HepG2 (cell line): ENCODE measurements around the gene KIF1C. TPM values are rescaled to one million over a fixed set of nuclear protein-coding genes. Genes with fewer than 3 reads are reported as not detected.

ENCODE experiments used
- EHMT2 ChIP-seq: fragments of 200-600 bp; sonication (generic); IDR thresholded peaks from 2 replicates; pipeline ENCODE4 v1.7.0; 2017; ENCODE audit warnings: antibody characterized with exemption, low read depth, low read length, borderline replicate concordance
- ETV5 ChIP-seq: IDR thresholded peaks from 2 replicates; pipeline ENCODE4 v1.6.1; 2018; ENCODE audit warnings: missing biosample characterization, missing genetic modification reagents, inconsistent platforms, borderline replicate concordance
- FOXA3 ChIP-seq: IDR thresholded peaks from 2 replicates; pipeline ENCODE4 v1.6.1; 2016; ENCODE audit warnings: missing genetic modification reagents, missing compliant biosample characterization
- GTF3A ChIP-seq: sonication (generic); formaldehyde crosslinking; conservative IDR thresholded peaks from 2 replicates; pipeline ENCODE4 v1.4.0; 2020; ENCODE audit warnings: mild to moderate bottlenecking, missing genetic modification reagents
- HNF4A ChIP-seq: sonication (generic); formaldehyde crosslinking; IDR thresholded peaks from 2 replicates; pipeline ENCODE4 v1.4.0; 2020; ENCODE audit warnings: missing genetic modification reagents
- MAFG ChIP-seq: sonication (generic); formaldehyde crosslinking; IDR thresholded peaks from 2 replicates; pipeline ENCODE4 v1.5.1; 2020; ENCODE audit warnings: mild to moderate bottlenecking, missing genetic modification reagents
- MEF2D ChIP-seq: sonication (generic); formaldehyde crosslinking; IDR thresholded peaks from 2 replicates; pipeline ENCODE4 v1.5.1; 2020; ENCODE audit warnings: mild to moderate bottlenecking, missing genetic modification reagents
- NRL ChIP-seq: sonication (generic); formaldehyde crosslinking; IDR thresholded peaks from 2 replicates; pipeline ENCODE4 v1.5.0; 2020; ENCODE audit warnings: missing genetic modification reagents, mild to moderate bottlenecking, moderate library complexity, borderline replicate concordance
- PHF8 ChIP-seq: sonication (generic); formaldehyde crosslinking; IDR thresholded peaks from 2 replicates; pipeline ENCODE4 v1.5.0; 2020; ENCODE audit warnings: missing genetic modification reagents
- RBM22 ChIP-seq: fragments of 200-400 bp; formaldehyde crosslinking; optimal IDR thresholded peaks from 2 replicates; pipeline ENCODE3; 2017; ENCODE audit warnings: mild to moderate bottlenecking, low read length, moderate library complexity
- RCOR2 ChIP-seq: IDR thresholded peaks from 2 replicates; pipeline ENCODE4 v1.6.1; 2016; ENCODE audit warnings: missing biosample characterization, missing genetic modification reagents
- RFXAP ChIP-seq: sonication (generic); formaldehyde crosslinking; IDR thresholded peaks from 2 replicates; pipeline ENCODE4 v1.4.0; 2020; ENCODE audit warnings: missing genetic modification reagents, borderline replicate concordance
- SMC3 ChIP-seq: IDR thresholded peaks from 2 replicates; pipeline ENCODE4 v1.6.1; 2011; ENCODE audit warnings: low read length, improper control_type of control experiment
- SP5 ChIP-seq: IDR thresholded peaks from 2 replicates; pipeline ENCODE4 v1.6.1; 2016; ENCODE audit warnings: low read depth, borderline replicate concordance
- ZBTB42 ChIP-seq: sonication (generic); formaldehyde crosslinking; IDR thresholded peaks from 2 replicates; pipeline ENCODE4 v1.5.0; 2020; ENCODE audit warnings: mild to moderate bottlenecking, missing genetic modification reagents
- ZBTB43 ChIP-seq: sonication (generic); formaldehyde crosslinking; conservative IDR thresholded peaks from 2 replicates; pipeline ENCODE4 v1.4.0; 2020; ENCODE audit warnings: missing genetic modification reagents
- ZC3H4 ChIP-seq: sonication (generic); formaldehyde crosslinking; IDR thresholded peaks from 2 replicates; pipeline ENCODE4 v1.4.0; 2020; ENCODE audit warnings: missing genetic modification reagents, borderline replicate concordance
- ZFP36 ChIP-seq: fragments of 150-350 bp; IDR thresholded peaks from 2 replicates; pipeline ENCODE4 v1.6.1; 2018; ENCODE audit warnings: borderline replicate concordance, low read length, low read depth; ENCODE audit not compliant: partially characterized antibody
- ZFYVE20 ChIP-seq: sonication (generic); formaldehyde crosslinking; IDR thresholded peaks from 2 replicates; pipeline ENCODE4 v1.8.0; 2023; ENCODE audit warnings: low read depth, mild to moderate bottlenecking, moderate library complexity, missing genetic modification reagents, borderline replicate concordance
- ZKSCAN5 ChIP-seq: sonication (generic); formaldehyde crosslinking; IDR thresholded peaks from 2 replicates; pipeline ENCODE4 v1.5.1; 2020; ENCODE audit warnings: mild to moderate bottlenecking, missing genetic modification reagents
- ZNF160 ChIP-seq: sonication (generic); formaldehyde crosslinking; IDR thresholded peaks from 2 replicates; pipeline ENCODE4 v1.8.0; 2022; ENCODE audit warnings: mild to moderate bottlenecking, inconsistent platforms, missing genetic modification reagents
- ZNF225 ChIP-seq: sonication (generic); formaldehyde crosslinking; IDR thresholded peaks from 2 replicates; pipeline ENCODE4 v1.4.0; 2020; ENCODE audit warnings: mild to moderate bottlenecking, missing genetic modification reagents
- ZNF230 ChIP-seq: sonication (generic); formaldehyde crosslinking; IDR thresholded peaks from 2 replicates; pipeline ENCODE4 v1.4.0; 2020; ENCODE audit warnings: mild to moderate bottlenecking, missing genetic modification reagents
- ZNF33A ChIP-seq: sonication (generic); formaldehyde crosslinking; IDR thresholded peaks from 2 replicates; pipeline ENCODE4 v1.5.1; 2020; ENCODE audit warnings: missing genetic modification reagents, mild to moderate bottlenecking, moderate library complexity, borderline replicate concordance
- ZNF362 ChIP-seq: sonication (generic); formaldehyde crosslinking; IDR thresholded peaks from 2 replicates; pipeline ENCODE4 v1.4.0; 2020; ENCODE audit warnings: missing genetic modification reagents, mild to moderate bottlenecking, borderline replicate concordance
- ZNF652 ChIP-seq: IDR thresholded peaks from 2 replicates; pipeline ENCODE4 v1.6.1; 2016; ENCODE audit warnings: low read depth, borderline replicate concordance
- ZNF678 ChIP-seq: sonication (generic); formaldehyde crosslinking; IDR thresholded peaks from 2 replicates; pipeline ENCODE4 v1.4.0; 2020; ENCODE audit warnings: mild to moderate bottlenecking, missing genetic modification reagents
- ZNF772 ChIP-seq: sonication (generic); formaldehyde crosslinking; IDR thresholded peaks from 2 replicates; pipeline ENCODE4 v1.5.0; 2020; ENCODE audit warnings: mild to moderate bottlenecking, missing genetic modification reagents
- ZNF788 ChIP-seq: sonication (generic); formaldehyde crosslinking; IDR thresholded peaks from 2 replicates; pipeline ENCODE4 v1.5.0; 2020; ENCODE audit warnings: mild to moderate bottlenecking, missing genetic modification reagents, borderline replicate concordance
- polyA plus RNA-seq, 8 experiments: library from polyadenylated mRNA; depleted of rRNA in 3 of 8; stranded (reverse) in 7 of 8; unstranded in 1 of 8; fragments of >200 nt; fragmentation: Illumina TruSeq in 4 of 8; extraction: Trizol in 4 of 8; gene quantifications; 2 replicates each; pipeline versions ENCODE4 v1.2.1 to v1.2.3, GENCODE V29; 2011 to 2016; ENCODE audit warnings: low read depth in 4 of 8, missing spikeins in 1 of 8, mixed read lengths in 1 of 8; ENCODE audit not compliant: insufficient read depth in 1 of 8
- total RNA-seq, 5 experiments: library from RNA; depleted of rRNA; stranded (reverse); fragments of >200 nt; fragmentation: Illumina TruSeq; extraction: Trizol; gene quantifications; 2 replicates each; pipeline ENCODE4 v1.2.3, GENCODE V29; 2016; ENCODE audit warnings: low read depth in 1 of 5

The KIF1C gene
- total and polyA plus RNA-seq, 2 of the 13 experiments (the other 11 are each of a cell fraction or from before 2014, with no cell fraction given): 70.0 to 104 TPM

GRCh38 chr17:4949321-4950074 lies 48.3 kb upstream of the KIF1C start (continued):
- TF ChIP-seq EHMT2 (no peak), SMC3 (no peak), ZNF652 (CRISPR knock-in tag) (no peak), ZNF230 (CRISPR knock-in tag) (peak; percentile 85), ZNF225 (no peak), ZFYVE20 (CRISPR knock-in tag) (peak; percentile 26; the same call in 1 of the 2 replicates), ZBTB43 (CRISPR knock-in tag) (no peak), RFXAP (no peak; the same call in 1 of the 2 replicates), ZNF160 (peak; percentile 62; the same call in 1 of the 2 replicates), RCOR2 (CRISPR knock-in tag) (no peak; the same call in 1 of the 2 replicates), FOXA3 (CRISPR knock-in tag) (no peak), MAFG (CRISPR knock-in tag) (no peak), ZKSCAN5 (CRISPR knock-in tag) (no peak), RBM22 (no peak), ZNF788 (no peak), ZNF772 (no peak), MEF2D (CRISPR knock-in tag) (no peak), GTF3A (CRISPR knock-in tag) (no peak), ZBTB42 (CRISPR knock-in tag) (peak; percentile 41; the same call in 1 of the 2 replicates), ZNF362 (CRISPR knock-in tag) (no peak), HNF4A (CRISPR knock-in tag) (peak; percentile 35), PHF8 (CRISPR knock-in tag) (no peak), ZNF678 (0 out of 2 replicates have a peak, but pooled peaks have one; percentile 53), ZC3H4 (CRISPR knock-in tag) (peak; percentile 72; the same call in 1 of the 2 replicates), ZNF33A (CRISPR knock-in tag) (0 out of 2 replicates have a peak, but pooled peaks have one; percentile 9), ETV5 (CRISPR knock-in tag) (peak; percentile 71), NRL (CRISPR knock-in tag) (no peak), ZFP36 (no peak), SP5 (CRISPR knock-in tag) (peak; percentile 69; the same call in 1 of the 2 replicates)
